Stimulated activated effector memory CD8-positive, alpha-beta T cell treated with anti-CD3 and anti-CD28 coated beads, Interleukin-12 subunit alpha, Interleukin-12 subunit beta, amount 100 ng/mL, for 72 hours (primary cell): ENCODE results near the gene NBAS.

Experiments
- ATAC-seq: fragments of 150-1000 bp; cut with Tn5 transposase; 2 replicates; pipeline ENCODE4 v1.10.0; 2021
- DNase-seq, 2 donors: peaks; one replicate each; pipeline ENCODE4 v3.0.0; 2021 to 2022; ENCODE audit warnings: low spot score in 2 of 2
- H3K27ac Mint-ChIP-seq: one replicate; pipeline ENCODE4 v1.8.0; 2022; ENCODE audit warnings: mild to moderate bottlenecking, mixed read lengths
- H3K36me3 Mint-ChIP-seq: one replicate; pipeline ENCODE4 v1.8.0; 2022; ENCODE audit warnings: mild to moderate bottlenecking, mixed read lengths
- H3K4me1 Mint-ChIP-seq: one replicate; pipeline ENCODE4 v1.8.0; 2022; ENCODE audit warnings: mixed read lengths
- H3K4me3 Mint-ChIP-seq: one replicate; pipeline ENCODE4 v1.8.0; 2022; ENCODE audit warnings: mild to moderate bottlenecking, mixed read lengths
- H3K9me3 Mint-ChIP-seq: one replicate; pipeline ENCODE4 v1.8.0; 2022; ENCODE audit warnings: mixed read lengths

The NBAS gene

DNA sequence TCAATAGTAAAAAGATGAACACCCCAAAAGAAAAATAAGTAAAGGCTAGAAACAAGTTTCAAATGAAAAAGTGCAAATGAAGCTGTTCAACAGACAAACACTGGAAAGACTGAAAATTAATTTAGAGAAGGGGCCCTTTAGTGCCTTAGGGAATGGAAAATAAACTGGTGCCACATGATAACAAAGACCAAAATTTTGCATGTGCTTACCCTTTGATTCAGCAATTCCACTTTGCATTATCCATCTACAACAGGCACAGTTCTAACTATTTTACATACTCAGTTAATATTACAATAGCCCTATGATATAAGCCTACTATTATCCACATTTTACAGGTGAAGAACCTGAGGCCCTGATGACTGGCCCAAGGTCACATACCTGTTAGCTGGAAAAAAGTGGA lies 183.9 kb downstream of the NBAS start:
- no peaks in the 10 kb centered on the region for H3K4me1 Mint-ChIP-seq
- no peak overlapping the region for H3K4me3 Mint-ChIP-seq
- H3K9me3 Mint-ChIP-seq = no peaks in the 10 kb centered on the region
- no peak overlapping the region for H3K27ac Mint-ChIP-seq
- ATAC-seq = no peak
- H3K36me3 Mint-ChIP-seq = peaks cover 45% of the 10 kb centered on the region
- DNase-seq = no peak

DNA sequence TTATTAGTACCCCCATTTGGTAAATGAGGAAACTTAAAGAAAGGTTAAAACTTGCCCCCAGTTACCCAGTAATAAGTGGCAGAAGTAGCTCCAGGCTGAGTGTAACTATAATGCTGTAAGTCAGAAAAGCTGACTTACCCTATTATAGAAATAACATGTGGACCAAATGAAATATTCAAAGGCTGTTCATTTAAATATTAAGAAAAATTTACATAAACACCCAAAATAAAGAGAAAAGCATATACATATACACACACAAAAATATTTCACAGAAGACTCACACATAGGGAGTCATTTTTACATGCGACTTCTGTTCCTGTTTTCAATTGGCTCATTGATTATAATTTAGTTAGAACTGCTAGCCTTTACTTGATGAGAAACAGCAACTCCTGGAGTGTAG lies 189.1 kb downstream of the NBAS start:
- DNase-seq (no peak), ATAC-seq (no peak)
- Mint-ChIP-seq H3K36me3 (peaks cover 35% of the 10 kb centered on the region), H3K9me3 (no peaks in the 10 kb centered on the region), H3K4me3 (no peak overlapping the region), H3K27ac (no peak overlapping the region), H3K4me1 (no peaks in the 10 kb centered on the region)

GRCh38 chr2:15369129-15369528 lies 192.0 kb downstream of the NBAS start:
- Mint-ChIP-seq H3K4me3 (no peak overlapping the region), H3K9me3 (no peaks in the 10 kb centered on the region), H3K36me3 (peaks cover 34% of the 10 kb centered on the region), H3K27ac (no peak overlapping the region), H3K4me1 (no peaks in the 10 kb centered on the region)
- ATAC-seq = no peak
- no peak for DNase-seq

GRCh38 chr2:15367715-15368114 lies 193.4 kb downstream of the NBAS start:
- Mint-ChIP-seq H3K36me3 (peaks cover 21% of the 10 kb centered on the region), H3K4me3 (no peak overlapping the region), H3K27ac (no peak overlapping the region), H3K9me3 (no peaks in the 10 kb centered on the region), H3K4me1 (no peaks in the 10 kb centered on the region)
- DNase-seq = no peak
- no peak for ATAC-seq

GRCh38 chr2:15367205-15367604 lies 193.9 kb downstream of the NBAS start:
- H3K4me1 Mint-ChIP-seq = no peaks in the 10 kb centered on the region
- DNase-seq (no peak), ATAC-seq (no peak)
- H3K27ac Mint-ChIP-seq = no peak overlapping the region
- no peak overlapping the region for H3K4me3 Mint-ChIP-seq
- no peaks in the 10 kb centered on the region for H3K9me3 Mint-ChIP-seq
- peaks cover 20% of the 10 kb centered on the region for H3K36me3 Mint-ChIP-seq

DNA sequence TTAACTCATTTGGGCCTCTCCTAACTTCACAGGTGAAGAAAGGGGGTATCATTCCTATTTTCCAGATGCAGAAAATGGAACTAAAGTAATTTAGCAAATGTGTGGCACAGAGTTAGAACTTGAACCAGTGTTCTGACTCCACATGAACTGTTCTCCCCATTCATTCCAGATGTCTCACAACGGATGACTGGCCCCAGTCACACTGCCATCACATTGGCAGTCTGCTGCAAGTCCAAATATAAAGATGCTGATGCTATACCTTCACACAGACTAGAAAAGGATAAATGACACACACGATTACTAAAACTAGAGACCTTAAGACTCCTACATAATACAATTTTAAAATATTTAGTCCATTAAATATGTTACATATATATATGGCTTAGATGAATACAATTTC lies 195.7 kb downstream of the NBAS start:
- Mint-ChIP-seq H3K4me1 (no peaks in the 10 kb centered on the region), H3K27ac (no peak overlapping the region), H3K36me3 (peaks cover 31% of the 10 kb centered on the region), H3K9me3 (no peaks in the 10 kb centered on the region), H3K4me3 (no peak overlapping the region)
- ATAC-seq (no peak), DNase-seq (no peak)

DNA sequence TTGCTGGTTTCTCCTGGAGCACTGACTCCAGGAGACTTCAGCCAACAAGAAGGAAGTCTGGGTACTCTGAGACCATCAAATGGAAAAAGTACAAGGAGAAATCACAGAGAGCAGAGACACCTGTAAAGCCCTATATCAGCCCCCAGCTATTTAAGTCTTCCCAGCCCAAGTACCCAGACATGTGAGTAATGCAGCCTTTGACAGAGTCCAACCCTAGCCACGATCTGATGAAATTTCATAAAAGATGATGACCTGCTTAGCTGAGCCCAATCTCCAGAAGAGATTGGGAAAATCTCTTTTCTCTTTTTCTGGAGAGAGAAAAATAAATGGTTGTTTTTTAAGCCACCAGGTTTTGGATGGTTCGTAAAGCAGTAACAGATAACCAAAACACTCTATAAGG lies 196.6 kb downstream of the NBAS start:
- Mint-ChIP-seq H3K9me3 (no peaks in the 10 kb centered on the region), H3K36me3 (peaks cover 37% of the 10 kb centered on the region), H3K4me3 (no peak overlapping the region), H3K27ac (no peak overlapping the region), H3K4me1 (no peaks in the 10 kb centered on the region)
- ATAC-seq = no peak
- no peak for DNase-seq

- Mint-ChIP-seq H3K4me1 (no peaks in the 10 kb centered on the region), H3K4me3 (no peak overlapping the region), H3K27ac (no peak overlapping the region), H3K9me3 (no peaks in the 10 kb centered on the region), H3K36me3 (peaks cover 39% of the 10 kb centered on the region)
- no peak for ATAC-seq
- no peak for DNase-seq
Observed at GRCh38 chr2:15363734-15364133, 197.4 kb downstream of the NBAS start.

- DNase-seq (no peak), ATAC-seq (no peak)
- Mint-ChIP-seq H3K9me3 (no peaks in the 10 kb centered on the region), H3K4me3 (no peak overlapping the region), H3K36me3 (peaks cover 45% of the 10 kb centered on the region), H3K4me1 (no peaks in the 10 kb centered on the region), H3K27ac (no peak overlapping the region)
Observed at GRCh38 chr2:15363142-15363541, 198.0 kb downstream of the NBAS start.

DNA sequence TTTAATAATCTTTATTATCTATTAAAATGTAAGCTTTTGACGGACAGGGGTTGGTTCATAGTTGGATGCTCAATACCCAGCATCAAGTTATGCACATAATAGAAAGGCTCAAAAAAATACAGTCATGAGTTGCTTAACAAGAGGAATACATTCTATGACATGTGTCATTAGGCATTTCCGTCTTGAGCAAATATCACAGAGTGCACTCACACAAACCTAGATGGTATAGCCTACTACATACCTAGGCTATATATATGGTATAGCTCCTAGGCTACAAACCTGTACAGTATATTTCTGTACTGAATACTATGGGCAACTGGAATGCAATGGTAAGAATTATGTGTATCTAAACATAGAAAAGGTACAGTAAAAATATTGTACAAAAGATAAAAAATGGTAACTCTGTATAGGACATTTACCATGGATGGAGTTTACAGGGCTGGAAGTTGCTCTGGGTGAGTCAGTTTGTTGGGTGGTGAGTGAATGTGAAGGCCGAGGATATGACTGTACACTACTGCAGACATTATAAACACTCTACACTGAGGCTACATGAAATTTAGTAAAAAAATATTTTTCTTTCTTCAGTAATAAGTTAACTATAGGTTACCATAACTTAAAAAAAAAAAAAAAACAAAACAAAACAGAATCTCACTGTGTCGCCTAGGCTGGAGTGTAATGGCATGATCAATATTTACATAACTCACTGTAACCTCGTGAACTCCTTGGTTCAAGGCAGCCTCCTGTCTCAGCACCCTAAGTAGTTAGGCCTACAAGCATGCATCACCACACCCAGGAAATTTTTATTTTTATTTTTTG lies 201.2 kb downstream of the NBAS start:
- Mint-ChIP-seq H3K9me3 (no peaks in the 10 kb centered on the region), H3K36me3 (peaks cover 50% of the 10 kb centered on the region), H3K4me3 (no peak overlapping the region), H3K4me1 (no peaks in the 10 kb centered on the region), H3K27ac (no peak overlapping the region)
- peak; percentile 53 for ATAC-seq
- DNase-seq = no peak

GRCh38 chr2:15357922-15358321 lies 203.2 kb downstream of the NBAS start:
- Mint-ChIP-seq H3K4me1 (no peaks in the 10 kb centered on the region), H3K9me3 (no peaks in the 10 kb centered on the region)

GRCh38 chr2:15357186-15357585 lies 203.9 kb downstream of the NBAS start:
- Mint-ChIP-seq H3K36me3 (peaks cover 66% of the 10 kb centered on the region), H3K4me3 (no peak overlapping the region), H3K27ac (no peak overlapping the region), H3K9me3 (no peaks in the 10 kb centered on the region), H3K4me1 (no peaks in the 10 kb centered on the region)
- no peak for DNase-seq
- no peak for ATAC-seq

More at GRCh38 chr2:15357922-15358321, 203.2 kb downstream of the NBAS start:
- DNase-seq (no peak), ATAC-seq (no peak)
- H3K4me3 Mint-ChIP-seq = no peak overlapping the region
- no peak overlapping the region for H3K27ac Mint-ChIP-seq
- H3K36me3 Mint-ChIP-seq = peaks cover 59% of the 10 kb centered on the region

DNA sequence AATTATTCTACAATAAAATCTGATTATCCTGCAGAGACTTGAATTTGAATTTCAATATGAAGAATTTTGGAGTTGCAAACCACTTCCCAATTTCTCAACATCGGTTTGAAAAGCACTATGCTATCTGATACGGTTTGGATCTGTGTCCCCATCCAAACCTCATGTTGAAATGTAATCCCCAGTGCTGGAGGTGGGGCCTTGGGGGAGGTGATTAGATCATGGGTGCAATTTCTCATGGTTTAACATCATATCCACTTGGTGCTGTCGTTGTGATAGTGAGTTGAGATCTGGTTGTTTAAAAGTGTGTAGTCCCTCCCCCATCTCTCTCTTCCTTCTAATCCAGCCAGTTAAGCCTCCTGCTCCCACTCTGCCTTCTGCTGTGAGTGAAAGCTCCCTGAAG lies 205.7 kb downstream of the NBAS start:
- ATAC-seq = no peak
- no peaks in the 10 kb centered on the region for H3K9me3 Mint-ChIP-seq
- no peak for DNase-seq
- peaks cover 60% of the 10 kb centered on the region for H3K36me3 Mint-ChIP-seq
- H3K27ac Mint-ChIP-seq = peak overlapping the region; percentile 17
- no peak overlapping the region for H3K4me3 Mint-ChIP-seq
- H3K4me1 Mint-ChIP-seq = no peaks in the 10 kb centered on the region

- Mint-ChIP-seq H3K4me3 (no peak overlapping the region), H3K36me3 (peaks cover 55% of the 10 kb centered on the region), H3K9me3 (no peaks in the 10 kb centered on the region), H3K27ac (peak overlapping the region; percentile 17), H3K4me1 (no peaks in the 10 kb centered on the region)
- no peak for DNase-seq
- ATAC-seq = no peak
Observed at GRCh38 chr2:15354596-15355366, 206.4 kb downstream of the NBAS start.

DNA sequence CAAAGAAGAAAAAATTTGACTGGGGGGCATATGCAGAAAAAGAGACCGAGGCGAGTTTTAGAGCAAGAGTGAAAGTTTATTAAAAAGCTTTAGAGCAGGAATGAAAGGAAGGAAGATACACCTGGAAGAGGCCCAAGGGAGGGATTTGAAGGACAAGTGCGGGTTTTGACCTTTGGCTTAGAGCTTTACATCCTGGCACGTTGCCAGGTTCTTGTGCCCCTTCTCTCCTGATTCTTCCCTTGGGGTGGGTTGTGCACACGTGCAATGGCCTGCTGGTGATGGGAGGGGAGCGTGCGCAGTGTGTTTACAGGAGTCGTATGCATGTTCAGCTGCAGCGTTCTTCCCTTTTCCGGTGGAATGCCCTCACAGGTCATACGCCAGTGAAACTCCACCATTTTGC lies 208.8 kb downstream of the NBAS start:
- ATAC-seq (no peak), DNase-seq (no peak)
- no peak overlapping the region for H3K4me3 Mint-ChIP-seq
- no peaks in the 10 kb centered on the region for H3K9me3 Mint-ChIP-seq
- peaks cover 46% of the 10 kb centered on the region for H3K36me3 Mint-ChIP-seq
- no peak overlapping the region for H3K27ac Mint-ChIP-seq
- H3K4me1 Mint-ChIP-seq = no peaks in the 10 kb centered on the region

GRCh38 chr2:15348636-15349035 lies 212.5 kb downstream of the NBAS start:
- Mint-ChIP-seq H3K27ac (no peak overlapping the region), H3K9me3 (peaks cover 2% of the 10 kb centered on the region), H3K4me1 (no peaks in the 10 kb centered on the region), H3K4me3 (no peak overlapping the region), H3K36me3 (peaks cover 30% of the 10 kb centered on the region)
- DNase-seq (no peak), ATAC-seq (no peak)
